Gastrocnemius medialis (tissue), 4 donors: Measurements from ENCODE around the gene NLGN4X.

Source experiments
- POLR2A ChIP-seq, 2 donors: fragments of 450-650 bp; IDR thresholded peaks; one replicate each; pipeline ENCODE4 v1.6.1; 2017; ENCODE audit warnings: antibody characterized with exemption in 2 of 2, mild to moderate bottlenecking in 2 of 2, moderate library complexity in 2 of 2
- TF ChIP-seq, protein P1 (sequence below), 5 experiments: fragments of 450-650 bp in 3 of 5; fragments of 200-600 bp in 2 of 5; sonication (generic) in 2 of 5; IDR thresholded peaks in 4 of 5; conservative IDR thresholded peaks in 1 of 5; 1 replicate in 4 of 5; 2 replicates in 1 of 5; pipeline ENCODE4 v1.5.1; 2016 to 2019; ENCODE audit warnings: antibody characterized with exemption in 5 of 5, mild to moderate bottlenecking in 3 of 5, moderate library complexity in 3 of 5

DNA sequence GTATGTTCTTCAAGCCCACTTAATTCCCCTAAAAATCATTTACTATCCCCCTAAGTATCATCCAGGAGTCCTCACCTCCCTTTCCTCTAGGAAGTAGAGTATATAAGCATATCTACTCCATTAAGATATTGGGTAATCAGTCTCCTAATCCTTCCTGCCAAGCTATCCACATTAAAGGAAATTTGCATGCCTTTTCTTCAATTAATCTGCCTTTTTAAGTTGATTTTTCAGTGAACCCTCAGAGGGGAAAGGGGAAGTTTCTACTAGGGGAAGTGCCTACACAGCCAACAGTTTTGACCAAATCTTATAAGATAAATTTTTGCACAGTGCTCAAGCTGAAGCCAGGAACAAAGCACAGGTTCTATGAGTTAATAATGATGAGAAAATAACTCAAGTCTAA lies 222.8 kb downstream of the NLGN4X start:
- no peak for TF ChIP-seq POLR2A (IDR thresholded peaks at IDR 0.05)
- TF ChIP-seq, protein P1, sequence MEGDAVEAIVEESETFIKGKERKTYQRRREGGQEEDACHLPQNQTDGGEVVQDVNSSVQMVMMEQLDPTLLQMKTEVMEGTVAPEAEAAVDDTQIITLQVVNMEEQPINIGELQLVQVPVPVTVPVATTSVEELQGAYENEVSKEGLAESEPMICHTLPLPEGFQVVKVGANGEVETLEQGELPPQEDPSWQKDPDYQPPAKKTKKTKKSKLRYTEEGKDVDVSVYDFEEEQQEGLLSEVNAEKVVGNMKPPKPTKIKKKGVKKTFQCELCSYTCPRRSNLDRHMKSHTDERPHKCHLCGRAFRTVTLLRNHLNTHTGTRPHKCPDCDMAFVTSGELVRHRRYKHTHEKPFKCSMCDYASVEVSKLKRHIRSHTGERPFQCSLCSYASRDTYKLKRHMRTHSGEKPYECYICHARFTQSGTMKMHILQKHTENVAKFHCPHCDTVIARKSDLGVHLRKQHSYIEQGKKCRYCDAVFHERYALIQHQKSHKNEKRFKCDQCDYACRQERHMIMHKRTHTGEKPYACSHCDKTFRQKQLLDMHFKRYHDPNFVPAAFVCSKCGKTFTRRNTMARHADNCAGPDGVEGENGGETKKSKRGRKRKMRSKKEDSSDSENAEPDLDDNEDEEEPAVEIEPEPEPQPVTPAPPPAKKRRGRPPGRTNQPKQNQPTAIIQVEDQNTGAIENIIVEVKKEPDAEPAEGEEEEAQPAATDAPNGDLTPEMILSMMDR (IDR thresholded peaks at IDR 0.05 in 4 of 5, conservative IDR thresholded peaks at IDR 0.05 in 1 of 5) = no peak
